T-cell (primary cell): ENCODE measurements around the gene MYPOP. TPM values are rescaled to one million over a fixed set of nuclear protein-coding genes. Genes with fewer than 3 reads are reported as not detected.
"Not testable (repeated sequence)": the region's sequence is repeated elsewhere in the genome, so short reads cannot be mapped to it uniquely, and the experiment has no call there.

Source experiments
- ATAC-seq, 4 experiments: fragments of 200-7000 bp in 3 of 4; fragments of 150-1000 bp in 1 of 4; cut with Tn5 transposase; replicated peaks in 1 of 4; 1 replicate in 3 of 4; 2 replicates in 1 of 4; pipeline ENCODE4 v1.10.0; 2021; ENCODE audit warnings: moderate library complexity in 3 of 4, mild to moderate bottlenecking in 2 of 4, moderate number of reproducible peaks in 1 of 4
- CTCF ChIA-PET, 2 donors: fragments of 300-600 bp; sonication (Branson Sonifier 250); formaldehyde crosslinking; loops; one replicate each; lab custom pipeline; 2022; ENCODE audit warnings: antibody characterized with exemption in 2 of 2; lab: Charles Lee
- POLR2A ChIA-PET, 2 donors: fragments of 300-600 bp; sonication (Branson Sonifier 250); formaldehyde crosslinking; loops; one replicate each; lab custom pipeline; 2022; ENCODE audit warnings: antibody characterized with exemption in 2 of 2; lab: Charles Lee
- DNase-seq, 35 experiments: peaks; one replicate each; pipeline versions ENCODE4 v3.0.0 to v3.0.0-alpha.2; 2013 to 2023
- H3K27ac ChIP-seq: one replicate; pipeline ENCODE4 v1.5.1; 2013; ENCODE audit warnings: low read length
- H3K27me3 ChIP-seq, 2 experiments: replicated peaks in 1 of 2; 1 replicate in 1 of 2; 2 replicates in 1 of 2; pipeline versions ENCODE4 v1.6.1 to v1.7.0; 2013; ENCODE audit warnings: low read length in 1 of 2, mixed read lengths in 1 of 2; ENCODE audit not compliant: control insufficient read depth in 2 of 2, insufficient read depth in 2 of 2; ENCODE audit errors: extremely low read depth in 1 of 2
- H3K36me3 ChIP-seq, 2 donors: 1 replicate in 1 of 2; 2 replicates in 1 of 2; pipeline versions ENCODE4 v1.6.1 to v1.7.0; 2013; ENCODE audit warnings: low read length in 1 of 2; ENCODE audit not compliant: control insufficient read depth in 2 of 2, insufficient read depth in 1 of 2; ENCODE audit errors: extremely low read depth in 1 of 2
- H3K4me1 ChIP-seq, 2 experiments: 1 replicate in 1 of 2; 2 replicates in 1 of 2; pipeline versions ENCODE4 v1.6.1 to v1.7.0; 2013; ENCODE audit warnings: low read length in 2 of 2, mixed read lengths in 1 of 2; ENCODE audit not compliant: insufficient read depth in 2 of 2, control insufficient read depth in 1 of 2; ENCODE audit errors: extremely low read depth in 1 of 2
- H3K4me3 ChIP-seq, 2 donors: 1 replicate in 1 of 2; 2 replicates in 1 of 2; pipeline versions ENCODE4 v1.5.1 to v1.7.0; 2013; ENCODE audit warnings: mild to moderate bottlenecking in 2 of 2, low read length in 1 of 2, moderate library complexity in 1 of 2; ENCODE audit not compliant: control insufficient read depth in 1 of 2; ENCODE audit errors: extremely low read depth in 1 of 2
- H3K9me3 ChIP-seq: 2 replicates; pipeline ENCODE4 v1.7.0; 2013
- H3K27ac Mint-ChIP-seq, 2 donors: one replicate each; pipeline ENCODE4 v1.8.0; 2020 to 2021; ENCODE audit warnings: mild to moderate bottlenecking in 2 of 2, mixed read lengths in 2 of 2
- H3K27me3 Mint-ChIP-seq, 2 donors: one replicate each; pipeline ENCODE4 v1.8.0; 2021 to 2022; ENCODE audit warnings: mixed read lengths in 2 of 2
- H3K36me3 Mint-ChIP-seq: one replicate; pipeline ENCODE4 v1.8.0; 2021; ENCODE audit warnings: mixed read lengths
- H3K4me1 Mint-ChIP-seq, 3 donors: one replicate each; pipeline ENCODE4 v1.8.0; 2020 to 2022; ENCODE audit warnings: mixed read lengths in 3 of 3, mild to moderate bottlenecking in 1 of 3
- H3K4me3 Mint-ChIP-seq, 3 donors: one replicate each; pipeline ENCODE4 v1.8.0; 2020 to 2022; ENCODE audit warnings: mild to moderate bottlenecking in 3 of 3, mixed read lengths in 3 of 3, moderate library complexity in 3 of 3
- H3K9me3 Mint-ChIP-seq, 3 donors: one replicate each; pipeline ENCODE4 v1.8.0; 2020 to 2022; ENCODE audit warnings: mixed read lengths in 3 of 3
- WGBS: methylation state at CpG from one replicate; pipeline ENCODE4 v1.1.5; 2013; ENCODE audit warnings: missing lambda C conversion rate; ENCODE audit not compliant: insufficient coverage; 5-methylcytosine and 5-hydroxymethylcytosine counted together
- total RNA-seq, 35 experiments: library from RNA in 6 of 35; stranded (reverse) in 6 of 35; fragments of 120-200 nt in 1 of 35; gene quantifications; one replicate each; pipeline versions ENCODE4 v1.2.1 to v1.2.4 and lab custom pipeline; 2013 to 2026

Gene MYPOP
- total RNA-seq, 5 donors from 2014 or later (not counting 1 experiment from before 2014, with no cell fraction given) = 7.3 to 17.5 (median 16.9) TPM

DNA sequence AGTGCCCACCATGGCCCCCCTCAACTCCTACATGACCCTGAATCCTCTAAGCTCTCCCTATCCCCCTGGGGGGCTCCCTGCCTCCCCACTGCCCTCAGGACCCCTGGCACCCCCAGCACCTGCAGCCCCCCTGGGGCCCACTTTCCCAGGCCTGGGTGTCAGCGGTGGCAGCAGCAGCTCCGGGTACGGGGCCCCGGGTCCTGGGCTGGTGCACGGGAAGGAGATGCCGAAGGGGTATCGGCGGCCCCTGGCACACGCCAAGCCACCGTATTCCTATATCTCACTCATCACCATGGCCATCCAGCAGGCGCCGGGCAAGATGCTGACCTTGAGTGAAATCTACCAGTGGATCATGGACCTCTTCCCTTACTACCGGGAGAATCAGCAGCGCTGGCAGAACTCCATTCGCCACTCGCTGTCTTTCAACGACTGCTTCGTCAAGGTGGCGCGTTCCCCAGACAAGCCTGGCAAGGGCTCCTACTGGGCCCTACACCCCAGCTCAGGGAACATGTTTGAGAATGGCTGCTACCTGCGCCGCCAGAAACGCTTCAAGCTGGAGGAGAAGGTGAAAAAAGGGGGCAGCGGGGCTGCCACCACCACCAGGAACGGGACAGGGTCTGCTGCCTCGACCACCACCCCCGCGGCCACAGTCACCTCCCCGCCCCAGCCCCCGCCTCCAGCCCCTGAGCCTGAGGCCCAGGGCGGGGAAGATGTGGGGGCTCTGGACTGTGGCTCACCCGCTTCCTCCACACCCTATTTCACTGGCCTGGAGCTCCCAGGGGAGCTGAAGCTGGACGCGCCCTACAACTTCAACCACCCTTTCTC lies 30.1 kb downstream of the MYPOP start:
- no peak overlapping the region for H3K27ac ChIP-seq
- H3K27me3 Mint-ChIP-seq = peaks cover 10 to 13% of the 10 kb centered on the region in 2 donors
- peaks cover 0 to 31% of the 10 kb centered on the region in 2 experiments for H3K27me3 ChIP-seq
- ATAC-seq (no peak), DNase-seq (no peak)
- CTCF ChIA-PET = no interaction called here
- H3K9me3 ChIP-seq = no peaks in the 10 kb centered on the region
- no peak overlapping the region for H3K4me3 ChIP-seq
- POLR2A ChIA-PET = no interaction called here
- H3K36me3 Mint-ChIP-seq = peaks cover 3% of the 10 kb centered on the region
- no peak overlapping the region for H3K4me3 Mint-ChIP-seq
- no peaks in the 10 kb centered on the region for H3K36me3 ChIP-seq
- H3K27ac Mint-ChIP-seq = no peak overlapping the region
- H3K4me1 ChIP-seq = peaks cover 2 to 14% of the 10 kb centered on the region in 2 experiments
- no peaks in the 10 kb centered on the region for H3K9me3 Mint-ChIP-seq
- H3K4me1 Mint-ChIP-seq = peaks cover 7 to 9% (median 8%) of the 10 kb centered on the region in 3 donors
- 94% methylated on average over 21 of the region's 34 CpGs for WGBS

- CTCF ChIA-PET = no interaction called here
- H3K4me1 ChIP-seq = no peaks in the 10 kb centered on the region
- no peak overlapping the region for H3K27ac ChIP-seq
- H3K9me3 ChIP-seq = no peaks in the 10 kb centered on the region
- no peaks in the 10 kb centered on the region for H3K36me3 ChIP-seq
- no peak overlapping the region for H3K4me3 ChIP-seq
- Mint-ChIP-seq H3K27me3 (peaks cover 4 to 5% of the 10 kb centered on the region in 2 donors), H3K9me3 (no peaks in the 10 kb centered on the region), H3K4me3 (no peak overlapping the region), H3K27ac (no peak overlapping the region), H3K4me1 (peaks cover 0 to under 1% (median 0%) of the 10 kb centered on the region in 3 donors), H3K36me3 (no peaks in the 10 kb centered on the region)
- H3K27me3 ChIP-seq = peaks cover 0 to 22% of the 10 kb centered on the region in 2 experiments
- DNase-seq (no peak), ATAC-seq (no peak)
- WGBS = 83% methylated on average over 1 of the region's 5 CpGs
- POLR2A ChIA-PET = no interaction called here
Measured at GRCh38 chr19:45870798-45871197, 31.6 kb downstream of the MYPOP start.

GRCh38 chr19:45867241-45867640 lies 35.2 kb downstream of the MYPOP start:
- peaks cover 0 to 31% of the 10 kb centered on the region in 2 experiments for H3K27me3 ChIP-seq
- H3K27ac ChIP-seq, H3K4me3 Mint-ChIP-seq, H3K9me3 ChIP-seq, H3K27ac Mint-ChIP-seq, H3K36me3 Mint-ChIP-seq, POLR2A ChIA-PET, ATAC-seq, DNase-seq, H3K4me3 ChIP-seq, H3K36me3 ChIP-seq, H3K9me3 Mint-ChIP-seq: not testable (repeated sequence)
- Mint-ChIP-seq H3K4me1 (peaks cover 17 to 18% (median 17%) of the 10 kb centered on the region in 3 donors), H3K27me3 (peaks cover 15 to 18% of the 10 kb centered on the region in 2 donors)
- peaks cover 0 to 18% of the 10 kb centered on the region in 2 experiments for H3K4me1 ChIP-seq
- CTCF ChIA-PET = interaction anchor here (0.9 to 1.7 kb wide), 2 partner anchors 15 to 19 kb away, joined by 3 to 8 read pairs; no protein-coding TSS in a partner anchor
- WGBS = no CpG with 5 or more reads among the region's 4 CpGs

DNA sequence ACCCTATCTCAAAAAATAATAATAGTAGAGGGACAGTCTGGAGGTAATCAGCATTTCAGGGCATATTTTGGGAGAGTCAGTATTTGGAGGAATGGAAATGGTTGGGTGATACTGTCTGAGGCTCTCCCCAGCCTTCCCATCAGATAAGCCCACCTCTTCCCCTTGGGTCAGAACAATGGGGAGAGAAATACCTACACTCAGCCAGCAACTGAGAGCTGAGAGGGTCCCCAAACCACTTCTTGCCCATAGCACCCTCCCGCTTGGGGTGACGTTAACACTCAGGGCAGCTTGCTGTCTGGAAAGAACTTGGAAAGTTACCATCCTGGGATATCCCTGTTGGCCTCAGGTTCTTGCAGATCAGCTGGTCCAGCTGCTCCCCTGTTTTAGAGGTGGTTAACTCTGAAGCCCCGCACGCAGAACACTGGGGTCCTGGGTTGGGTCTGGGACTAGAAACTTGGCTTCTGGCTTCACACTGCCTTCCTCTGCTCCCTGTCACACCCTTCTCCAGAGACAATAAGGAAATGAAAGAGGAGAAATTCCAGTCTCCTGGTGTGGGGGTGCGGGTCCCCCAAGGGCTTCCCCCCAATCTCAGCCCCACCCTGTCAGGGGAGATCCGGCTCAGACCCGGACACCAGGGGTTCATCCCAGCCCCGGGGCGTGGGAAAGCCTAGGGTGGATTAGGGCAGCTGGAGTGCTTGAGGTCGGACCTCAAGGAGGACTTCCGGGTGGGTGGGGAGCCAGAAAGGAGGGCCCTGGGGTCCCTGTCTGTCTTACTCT lies 35.8 kb downstream of the MYPOP start:
- no peak overlapping the region for H3K27ac Mint-ChIP-seq
- H3K9me3 ChIP-seq = no peaks in the 10 kb centered on the region
- H3K4me3 ChIP-seq = no peak overlapping the region
- ChIA-PET CTCF (interaction anchor here (0.9 to 1.7 kb wide), 2 partner anchors 15 to 20 kb away, joined by 3 to 8 read pairs; no protein-coding TSS in a partner anchor), POLR2A (no interaction called here)
- H3K27me3 ChIP-seq = peaks cover 0 to 26% of the 10 kb centered on the region in 2 experiments
- WGBS = 94% methylated on average over 7 of the region's 11 CpGs
- H3K4me1 Mint-ChIP-seq = peaks cover 23% of the 10 kb centered on the region in 3 donors
- no peaks in the 10 kb centered on the region for H3K9me3 Mint-ChIP-seq
- no peak overlapping the region for H3K4me3 Mint-ChIP-seq
- H3K36me3 ChIP-seq = no peaks in the 10 kb centered on the region
- H3K36me3 Mint-ChIP-seq = no peaks in the 10 kb centered on the region
- peaks cover 15 to 18% of the 10 kb centered on the region in 2 donors for H3K27me3 Mint-ChIP-seq
- no peak overlapping the region for H3K27ac ChIP-seq
- DNase-seq (no peak), ATAC-seq (no peak)
- H3K4me1 ChIP-seq = peaks cover 0 to 24% of the 10 kb centered on the region in 2 experiments

DNA sequence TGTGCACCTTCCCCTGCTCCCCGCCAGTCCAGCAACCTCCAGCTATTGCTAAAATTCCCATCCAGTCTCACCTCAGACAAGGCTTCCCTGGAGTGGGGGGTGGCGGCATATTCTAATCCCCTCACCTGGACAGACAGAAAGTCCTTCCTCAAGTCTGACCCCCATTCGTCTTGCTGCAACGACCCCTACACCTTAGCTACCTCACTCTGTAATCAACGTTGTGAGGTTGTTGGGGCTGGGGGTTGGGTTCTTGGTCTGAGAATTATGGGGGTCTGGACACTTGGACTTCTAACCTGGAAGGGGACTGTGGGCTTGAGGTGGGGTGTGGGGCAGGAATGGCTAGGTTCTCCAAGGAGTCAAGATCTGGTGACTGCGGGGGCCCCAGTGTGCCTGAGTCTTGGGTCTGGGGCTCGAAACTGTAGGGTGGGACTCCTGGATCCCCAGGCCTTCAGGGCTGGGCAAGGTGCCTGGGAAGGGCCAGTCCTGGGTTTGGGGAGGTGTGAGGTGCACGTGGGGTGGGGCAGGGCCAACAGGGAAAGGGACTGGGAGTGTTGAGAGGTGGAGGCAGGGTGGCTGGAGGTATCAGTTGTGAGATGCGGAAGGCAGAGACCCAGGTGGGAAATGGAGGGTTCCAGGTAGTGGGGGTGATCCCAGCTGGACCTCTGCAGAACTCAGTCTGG lies 37.0 kb downstream of the MYPOP start:
- H3K9me3 Mint-ChIP-seq = no peaks in the 10 kb centered on the region
- no peak overlapping the region for H3K27ac Mint-ChIP-seq
- WGBS = 73% methylated on average over 3 of the region's 9 CpGs
- DNase-seq (no peak), ATAC-seq (no peak)
- H3K36me3 ChIP-seq = peaks cover 0 to 4% of the 10 kb centered on the region in 2 donors
- H3K4me1 ChIP-seq = peaks cover 0 to 32% of the 10 kb centered on the region in 2 experiments
- H3K27me3 ChIP-seq = peaks cover 0 to 26% of the 10 kb centered on the region in 2 experiments
- POLR2A ChIA-PET = no interaction called here
- no peaks in the 10 kb centered on the region for H3K9me3 ChIP-seq
- peak overlapping the region in 1 of 3 donors; percentile 99 for H3K4me3 Mint-ChIP-seq
- H3K27me3 Mint-ChIP-seq = peaks cover 15 to 18% of the 10 kb centered on the region in 2 donors
- H3K4me3 ChIP-seq = no peak overlapping the region
- no peaks in the 10 kb centered on the region for H3K36me3 Mint-ChIP-seq
- peaks cover 23 to 31% (median 29%) of the 10 kb centered on the region in 3 donors for H3K4me1 Mint-ChIP-seq
- H3K27ac ChIP-seq = no peak overlapping the region
- CTCF ChIA-PET = interaction anchor here in 1 of 2 donors (0.6 to 1.1 kb wide), 3 partner anchors 19 to 984 kb away, joined by 4 to 5 read pairs (median 4); partner anchors contain the start of gene DMWD
